K562 (cell line): Measurements from ENCODE around the gene PCARE. TPM values are rescaled to one million over a fixed set of nuclear protein-coding genes. Genes with fewer than 3 reads are reported as not detected.

Source experiments
- ARID4B ChIP-seq: sonication (generic); formaldehyde crosslinking; IDR thresholded peaks from 2 replicates; pipeline ENCODE4 v1.8.0; 2022; ENCODE audit warnings: mild to moderate bottlenecking, missing genetic modification reagents
- BCOR ChIP-seq: fragments of 450-650 bp; IDR thresholded peaks from 2 replicates; pipeline ENCODE4 v1.6.1; 2016
- CBX1 ChIP-seq: sonication (generic); IDR thresholded peaks from 2 replicates; pipeline ENCODE4 v1.6.1; 2016; ENCODE audit warnings: antibody characterized with exemption, low read depth, mild to moderate bottlenecking
- ELF2 ChIP-seq: fragments of 250-450 bp; sonication (Bioruptor Pico); IDR thresholded peaks from 2 replicates; pipeline ENCODE4 v1.5.0; 2021; ENCODE audit warnings: mild to moderate bottlenecking
- MBD1 ChIP-seq: fragments of 250-450 bp; sonication (Bioruptor Pico); IDR thresholded peaks from 2 replicates; pipeline ENCODE4 v1.8.0; 2022; ENCODE audit warnings: inconsistent platforms
- NR4A1 ChIP-seq, 2 experiments: fragments of 250-450 bp in 1 of 2; fragments of 450-650 bp in 1 of 2; sonication (Bioruptor Pico) in 1 of 2; IDR thresholded peaks; 2 replicates each; pipeline versions ENCODE4 v1.4.0 to v1.6.1; 2016 to 2020; ENCODE audit warnings: mild to moderate bottlenecking in 2 of 2, missing compliant biosample characterization in 1 of 2, missing genetic modification characterization in 1 of 2, moderate library complexity in 1 of 2
- NRF1 ChIP-seq, 2 experiments: fragments of 450-650 bp; IDR thresholded peaks in 1 of 2; conservative IDR thresholded peaks in 1 of 2; 2 replicates each; pipeline ENCODE4 v1.6.1; 2014; ENCODE audit warnings: mild to moderate bottlenecking in 2 of 2
- PHB2 ChIP-seq: fragments of 450-650 bp; IDR thresholded peaks from 2 replicates; pipeline ENCODE4 v1.6.1; 2017; ENCODE audit warnings: low read depth
- TAF15 ChIP-seq: fragments of 200-400 bp; formaldehyde crosslinking; IDR thresholded peaks from 2 replicates; pipeline ENCODE4 v1.6.1; 2017; ENCODE audit warnings: mild to moderate bottlenecking, low read depth, low read length, moderate library complexity
- TEAD4 ChIP-seq, 2 experiments: sonication (generic) in 1 of 2; formaldehyde crosslinking in 1 of 2; IDR thresholded peaks; 2 replicates each; pipeline versions ENCODE4 v1.6.1 to v1.8.0; 2012 to 2022; ENCODE audit warnings: borderline replicate concordance in 1 of 2, inconsistent platforms in 1 of 2, low read length in 1 of 2, mild to moderate bottlenecking in 1 of 2, missing genetic modification reagents in 1 of 2
- ZNF699 ChIP-seq: fragments of 250-450 bp; sonication (Bioruptor Pico); IDR thresholded peaks from 2 replicates; pipeline ENCODE4 v1.8.0; 2021; ENCODE audit warnings: mild to moderate bottlenecking, moderate library complexity; ENCODE audit not compliant: insufficient replicate concordance
- ZSCAN29 ChIP-seq: fragments of 450-650 bp; IDR thresholded peaks from 2 replicates; pipeline ENCODE4 v1.6.1; 2017
- polyA plus RNA-seq, 8 experiments: library from polyadenylated mRNA; depleted of rRNA in 4 of 8; stranded (reverse) in 5 of 8; unstranded in 3 of 8; fragments of >200 nt; fragmentation: Nextera tagmentation in 2 of 8; fragmentation: Illumina TruSeq in 1 of 8; extraction: Ambion mirVana in 2 of 8; extraction: Trizol in 1 of 8; gene quantifications; 2 replicates each; pipeline versions ENCODE4 v1.2.1 to v1.2.3, GENCODE V29; 2011 to 2014; ENCODE audit warnings: inconsistent platforms in 1 of 8, missing spikeins in 1 of 8
- total RNA-seq, 7 experiments: library from RNA; depleted of rRNA in 6 of 7; stranded (reverse); fragments of >200 nt in 6 of 7; fragmentation: Illumina TruSeq in 2 of 7; extraction: Trizol in 2 of 7; gene quantifications; 2 replicates each; pipeline versions ENCODE4 v1.2.1 to v1.2.3, GENCODE V29; 2011 to 2021; ENCODE audit warnings: low replicate concordance in 1 of 7

Gene PCARE
- total and polyA plus RNA-seq, 9 of the 15 experiments (the other 6 are each of a cell fraction or from before 2014, with no cell fraction given): not detected

GRCh38 chr2:29114946-29115609 is 40.8 kb upstream of the PCARE start, which contains the start of gene CLIP4 (continued):
- TF ChIP-seq ARID4B (CRISPR knock-in tag) (no peak), ZNF699 (CRISPR knock-in tag) (no peak), ZSCAN29 (no peak), CBX1 (no peak), NR4A1 (CRISPR knock-in tag; IDR thresholded peaks at IDR 0.05) (no peak), NR4A1 (tag; IDR thresholded peaks at IDR 0.05) (no peak), MBD1 (CRISPR knock-in tag) (no peak), ELF2 (CRISPR knock-in tag) (no peak), NRF1 (conservative IDR thresholded peaks at IDR 0.05 in 1 of 2, IDR thresholded peaks at IDR 0.05 in 1 of 2) (peak in 1 of 2 experiments; percentile 43; a peak in 2 of 4 replicates), BCOR (no peak), TEAD4 (IDR thresholded peaks at IDR 0.05; ENCODE audit: low read length) (no peak), TEAD4 (CRISPR knock-in tag; IDR thresholded peaks at IDR 0.05; ENCODE audit: borderline replicate concordance) (no peak), TAF15 (no peak), PHB2 (no peak)
